HG02759 (cell line): Measurements from ENCODE around the gene PLA2G4E.

Experiments used
- ATAC-seq: cut with Tn5 transposase; IDR thresholded peaks from one replicate; pipeline ENCODE4 v1.9.1; 2021; ENCODE audit warnings: mild to moderate bottlenecking, moderate library complexity; ENCODE audit not compliant: unreplicated experiment

The PLA2G4E gene

GRCh38 chr15:41937568-41937923 lies 83.3 kb downstream of the PLA2G4E start:
- no peak for ATAC-seq

- no peak for ATAC-seq
Observed at GRCh38 chr15:41936649-41937567, 83.9 kb downstream of the PLA2G4E start.

- ATAC-seq, result no peak
Observed at GRCh38 chr15:41936155-41936554, 84.7 kb downstream of the PLA2G4E start.

- ATAC-seq, result peak; percentile 51
Observed at GRCh38 chr15:41935566-41936020, 85.2 kb downstream of the PLA2G4E start.

GRCh38 chr15:41934843-41935242 lies 86.0 kb downstream of the PLA2G4E start:
- ATAC-seq, result no peak

- ATAC-seq, result no peak
Observed at GRCh38 chr15:41933771-41934170, 87.1 kb downstream of the PLA2G4E start.

GRCh38 chr15:41933326-41933725 lies 87.5 kb downstream of the PLA2G4E start:
- no peak for ATAC-seq

- no peak for ATAC-seq
Observed at GRCh38 chr15:41932511-41933289, 88.1 kb downstream of the PLA2G4E start.

- ATAC-seq, result no peak
Observed at GRCh38 chr15:41932101-41932500, 88.7 kb downstream of the PLA2G4E start.
